A549 (cell line): ENCODE measurements around the gene CLEC16A.

Source experiments
- BHLHE40 ChIP-seq: IDR thresholded peaks from 2 replicates; pipeline ENCODE4 v1.6.1; 2012; ENCODE audit warnings: low read depth, low read length, inconsistent platforms
- CEBPB ChIP-seq, 2 experiments: fragments of >200 bp in 1 of 2; sonication (Bioruptor Twin) in 1 of 2; formaldehyde crosslinking in 1 of 2; IDR thresholded peaks; 2 replicates each; pipeline ENCODE4 v1.6.1; 2012 to 2016
- FOXS1 ChIP-seq: fragments of 250-450 bp; sonication (Bioruptor Pico); IDR thresholded peaks from 2 replicates; pipeline ENCODE4 v1.5.0; 2020; ENCODE audit warnings: mild to moderate bottlenecking, moderate library complexity
- KDM1A ChIP-seq: fragments of 200-600 bp; sonication (generic); IDR thresholded peaks from 2 replicates; pipeline ENCODE4 v1.6.1; 2016; ENCODE audit warnings: low read depth, mild to moderate bottlenecking
- NPAS2 ChIP-seq: fragments of 250-450 bp; sonication (Bioruptor Pico); IDR thresholded peaks from 2 replicates; pipeline ENCODE4 v1.8.0; 2022; ENCODE audit warnings: mild to moderate bottlenecking, moderate library complexity, borderline replicate concordance
- POLR2A ChIP-seq: IDR thresholded peaks from 2 replicates; pipeline ENCODE4 v1.6.1; 2012; ENCODE audit warnings: mild to moderate bottlenecking, low read length
- RAD21 ChIP-seq, 2 experiments: fragments of >200 bp in 1 of 2; sonication (Bioruptor Twin) in 1 of 2; formaldehyde crosslinking in 1 of 2; IDR thresholded peaks in 1 of 2; conservative IDR thresholded peaks in 1 of 2; 2 replicates in 1 of 2; 3 replicates in 1 of 2; pipeline ENCODE4 v1.6.1; 2012 to 2018; ENCODE audit warnings: inconsistent platforms in 1 of 2
- ZFP36 ChIP-seq: fragments of 450-650 bp; IDR thresholded peaks from 2 replicates; pipeline ENCODE4 v1.6.1; 2014; ENCODE audit warnings: borderline replicate concordance; ENCODE audit not compliant: partially characterized antibody
- TF ChIP-seq, protein P1 (sequence below): fragments of 250-450 bp; sonication (Bioruptor Pico); IDR thresholded peaks from 2 replicates; pipeline ENCODE4 v1.5.0; 2021; ENCODE audit warnings: mild to moderate bottlenecking, moderate library complexity, borderline replicate concordance
- TF ChIP-seq, protein P2 (sequence below): fragments of >200 bp; sonication (Bioruptor Twin); formaldehyde crosslinking; IDR thresholded peaks from 3 replicates; pipeline ENCODE4 v1.5.1; 2016
- TF ChIP-seq, protein P3 (sequence below): fragments of 200-600 bp; sonication (generic); IDR thresholded peaks from 2 replicates; pipeline ENCODE4 v1.6.1; 2016; ENCODE audit warnings: antibody characterized with exemption, mild to moderate bottlenecking, moderate library complexity
- TF ChIP-seq, protein P4 (sequence below): IDR thresholded peaks from 2 replicates; pipeline ENCODE4 v1.6.1; 2012

DNA sequence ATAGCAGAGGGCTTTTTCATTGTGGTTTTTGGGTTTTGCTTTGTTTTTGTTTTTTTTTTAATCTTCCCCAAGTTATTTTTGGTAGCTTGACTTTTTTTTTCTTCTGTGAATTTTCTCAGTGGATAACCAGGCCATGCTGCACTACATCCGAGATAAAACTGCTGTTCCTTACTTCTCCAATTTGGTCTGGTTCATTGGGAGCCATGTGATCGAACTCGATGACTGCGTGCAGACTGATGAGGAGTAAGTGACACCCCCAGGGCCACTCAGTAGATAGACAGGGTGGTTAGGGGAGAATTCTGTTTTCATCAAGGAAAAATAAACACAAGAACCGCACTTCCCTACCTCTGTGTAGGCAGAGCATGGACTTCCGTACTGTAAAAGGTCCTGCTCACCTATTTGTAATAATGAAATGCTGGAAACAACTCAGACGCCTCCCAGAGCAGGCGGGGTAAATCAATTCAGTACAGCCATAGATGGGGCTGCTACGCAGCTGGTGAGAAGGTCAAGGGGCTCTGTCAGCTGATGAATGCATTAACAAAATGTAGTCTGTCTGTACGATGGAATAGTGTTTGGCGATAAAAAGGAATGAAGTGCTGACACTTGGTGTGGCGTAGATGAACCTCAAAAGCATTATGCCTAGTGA, 28.6 kb downstream of the CLEC16A start:
- no peak for TF ChIP-seq ZFP36
- TF ChIP-seq KDM1A = no peak
- no peak for TF ChIP-seq RAD21 (conservative IDR thresholded peaks at IDR 0.05 in 1 of 2, IDR thresholded peaks at IDR 0.05 in 1 of 2)
- TF ChIP-seq FOXS1 (CRISPR knock-in tag) = no peak
- TF ChIP-seq, protein P1, sequence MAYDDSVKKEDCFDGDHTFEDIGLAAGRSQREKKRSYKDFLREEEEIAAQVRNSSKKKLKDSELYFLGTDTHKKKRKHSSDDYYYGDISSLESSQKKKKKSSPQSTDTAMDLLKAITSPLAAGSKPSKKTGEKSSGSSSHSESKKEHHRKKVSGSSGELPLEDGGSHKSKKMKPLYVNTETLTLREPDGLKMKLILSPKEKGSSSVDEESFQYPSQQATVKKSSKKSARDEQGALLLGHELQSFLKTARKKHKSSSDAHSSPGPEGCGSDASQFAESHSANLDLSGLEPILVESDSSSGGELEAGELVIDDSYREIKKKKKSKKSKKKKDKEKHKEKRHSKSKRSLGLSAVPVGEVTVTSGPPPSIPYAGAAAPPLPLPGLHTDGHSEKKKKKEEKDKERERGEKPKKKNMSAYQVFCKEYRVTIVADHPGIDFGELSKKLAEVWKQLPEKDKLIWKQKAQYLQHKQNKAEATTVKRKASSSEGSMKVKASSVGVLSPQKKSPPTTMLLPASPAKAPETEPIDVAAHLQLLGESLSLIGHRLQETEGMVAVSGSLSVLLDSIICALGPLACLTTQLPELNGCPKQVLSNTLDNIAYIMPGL (CRISPR knock-in tag) = no peak
- no peak for TF ChIP-seq BHLHE40
- TF ChIP-seq, protein P2, sequence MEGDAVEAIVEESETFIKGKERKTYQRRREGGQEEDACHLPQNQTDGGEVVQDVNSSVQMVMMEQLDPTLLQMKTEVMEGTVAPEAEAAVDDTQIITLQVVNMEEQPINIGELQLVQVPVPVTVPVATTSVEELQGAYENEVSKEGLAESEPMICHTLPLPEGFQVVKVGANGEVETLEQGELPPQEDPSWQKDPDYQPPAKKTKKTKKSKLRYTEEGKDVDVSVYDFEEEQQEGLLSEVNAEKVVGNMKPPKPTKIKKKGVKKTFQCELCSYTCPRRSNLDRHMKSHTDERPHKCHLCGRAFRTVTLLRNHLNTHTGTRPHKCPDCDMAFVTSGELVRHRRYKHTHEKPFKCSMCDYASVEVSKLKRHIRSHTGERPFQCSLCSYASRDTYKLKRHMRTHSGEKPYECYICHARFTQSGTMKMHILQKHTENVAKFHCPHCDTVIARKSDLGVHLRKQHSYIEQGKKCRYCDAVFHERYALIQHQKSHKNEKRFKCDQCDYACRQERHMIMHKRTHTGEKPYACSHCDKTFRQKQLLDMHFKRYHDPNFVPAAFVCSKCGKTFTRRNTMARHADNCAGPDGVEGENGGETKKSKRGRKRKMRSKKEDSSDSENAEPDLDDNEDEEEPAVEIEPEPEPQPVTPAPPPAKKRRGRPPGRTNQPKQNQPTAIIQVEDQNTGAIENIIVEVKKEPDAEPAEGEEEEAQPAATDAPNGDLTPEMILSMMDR = no peak
- TF ChIP-seq POLR2A = no peak
- TF ChIP-seq CEBPB (IDR thresholded peaks at IDR 0.05) = no peak
- TF ChIP-seq, protein P3, sequence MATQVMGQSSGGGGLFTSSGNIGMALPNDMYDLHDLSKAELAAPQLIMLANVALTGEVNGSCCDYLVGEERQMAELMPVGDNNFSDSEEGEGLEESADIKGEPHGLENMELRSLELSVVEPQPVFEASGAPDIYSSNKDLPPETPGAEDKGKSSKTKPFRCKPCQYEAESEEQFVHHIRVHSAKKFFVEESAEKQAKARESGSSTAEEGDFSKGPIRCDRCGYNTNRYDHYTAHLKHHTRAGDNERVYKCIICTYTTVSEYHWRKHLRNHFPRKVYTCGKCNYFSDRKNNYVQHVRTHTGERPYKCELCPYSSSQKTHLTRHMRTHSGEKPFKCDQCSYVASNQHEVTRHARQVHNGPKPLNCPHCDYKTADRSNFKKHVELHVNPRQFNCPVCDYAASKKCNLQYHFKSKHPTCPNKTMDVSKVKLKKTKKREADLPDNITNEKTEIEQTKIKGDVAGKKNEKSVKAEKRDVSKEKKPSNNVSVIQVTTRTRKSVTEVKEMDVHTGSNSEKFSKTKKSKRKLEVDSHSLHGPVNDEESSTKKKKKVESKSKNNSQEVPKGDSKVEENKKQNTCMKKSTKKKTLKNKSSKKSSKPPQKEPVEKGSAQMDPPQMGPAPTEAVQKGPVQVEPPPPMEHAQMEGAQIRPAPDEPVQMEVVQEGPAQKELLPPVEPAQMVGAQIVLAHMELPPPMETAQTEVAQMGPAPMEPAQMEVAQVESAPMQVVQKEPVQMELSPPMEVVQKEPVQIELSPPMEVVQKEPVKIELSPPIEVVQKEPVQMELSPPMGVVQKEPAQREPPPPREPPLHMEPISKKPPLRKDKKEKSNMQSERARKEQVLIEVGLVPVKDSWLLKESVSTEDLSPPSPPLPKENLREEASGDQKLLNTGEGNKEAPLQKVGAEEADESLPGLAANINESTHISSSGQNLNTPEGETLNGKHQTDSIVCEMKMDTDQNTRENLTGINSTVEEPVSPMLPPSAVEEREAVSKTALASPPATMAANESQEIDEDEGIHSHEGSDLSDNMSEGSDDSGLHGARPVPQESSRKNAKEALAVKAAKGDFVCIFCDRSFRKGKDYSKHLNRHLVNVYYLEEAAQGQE = no peak
- no peak for TF ChIP-seq NPAS2 (CRISPR knock-in tag)
- TF ChIP-seq, protein P4, sequence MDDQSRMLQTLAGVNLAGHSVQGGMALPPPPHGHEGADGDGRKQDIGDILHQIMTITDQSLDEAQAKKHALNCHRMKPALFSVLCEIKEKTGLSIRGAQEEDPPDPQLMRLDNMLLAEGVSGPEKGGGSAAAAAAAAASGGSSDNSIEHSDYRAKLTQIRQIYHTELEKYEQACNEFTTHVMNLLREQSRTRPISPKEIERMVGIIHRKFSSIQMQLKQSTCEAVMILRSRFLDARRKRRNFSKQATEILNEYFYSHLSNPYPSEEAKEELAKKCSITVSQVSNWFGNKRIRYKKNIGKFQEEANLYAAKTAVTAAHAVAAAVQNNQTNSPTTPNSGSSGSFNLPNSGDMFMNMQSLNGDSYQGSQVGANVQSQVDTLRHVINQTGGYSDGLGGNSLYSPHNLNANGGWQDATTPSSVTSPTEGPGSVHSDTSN = no peak
